GM12801 (cell line): ENCODE data around the gene SH3BGR.

Experiments
- CTCF ChIP-seq: IDR thresholded peaks from one replicate; pipeline ENCODE4 v1.5.1; 2011; ENCODE audit warnings: control low read depth; ENCODE audit not compliant: insufficient read length; ENCODE audit errors: extremely low read depth

The SH3BGR gene

DNA sequence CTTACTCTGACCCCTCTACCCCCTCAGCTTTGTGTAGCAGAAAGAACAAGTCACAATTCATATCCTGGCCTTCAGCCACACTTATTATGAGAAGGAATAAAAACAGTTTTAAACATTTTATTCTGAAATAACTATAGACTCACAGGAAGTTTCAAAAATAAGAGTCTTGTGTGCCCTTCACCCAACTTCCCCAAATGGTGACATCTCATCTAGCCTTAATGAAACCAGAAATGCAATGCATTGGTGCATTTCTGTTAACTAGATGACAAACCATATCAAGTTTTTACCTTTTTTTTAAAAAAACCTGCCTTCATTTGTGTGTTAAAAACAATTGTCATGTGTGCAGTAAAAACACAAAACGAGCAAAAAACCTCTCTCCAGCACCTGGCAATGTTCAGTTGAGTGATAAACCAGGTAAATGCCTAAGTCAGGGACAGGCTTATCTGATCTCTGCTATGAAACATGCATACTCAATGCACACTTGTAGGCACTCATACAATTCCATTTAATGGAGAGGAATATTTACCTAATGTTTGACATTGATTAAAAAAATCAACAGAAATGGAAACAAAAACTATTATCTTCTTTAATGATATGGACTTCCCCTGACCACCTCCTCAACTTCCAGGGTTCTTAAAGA is 51.5 kb downstream of the SH3BGR start:
- no peak for TF ChIP-seq CTCF

GRCh38 chr21:39504230-39504629 is 52.5 kb downstream of the SH3BGR start:
- TF ChIP-seq CTCF = no peak

- no peak for TF ChIP-seq CTCF
Observed at GRCh38 chr21:39510240-39510639, 58.5 kb downstream of the SH3BGR start.

DNA sequence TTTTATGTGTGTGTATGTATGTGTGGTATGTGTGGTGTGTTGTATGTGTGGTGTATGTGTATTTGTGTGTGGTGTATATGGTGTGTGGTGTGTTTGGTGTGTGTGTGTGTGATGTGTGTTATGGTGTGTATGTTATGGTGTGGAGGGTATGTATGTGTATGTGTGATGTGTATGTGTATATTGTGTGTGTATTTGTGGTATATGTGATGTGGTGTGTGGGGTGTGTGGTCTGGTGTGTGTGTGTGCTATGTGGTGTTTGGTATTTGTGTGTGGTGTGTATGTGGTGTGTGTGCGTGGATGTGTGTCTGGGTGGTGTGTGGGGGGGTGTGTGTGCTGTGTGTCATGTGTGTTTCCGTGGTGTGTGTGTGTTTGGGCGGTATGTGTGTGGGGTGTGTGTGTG is 59.3 kb downstream of the SH3BGR start:
- TF ChIP-seq CTCF = no peak

GRCh38 chr21:39513735-39514134 is 62.0 kb downstream of the SH3BGR start:
- no peak for TF ChIP-seq CTCF

- no peak for TF ChIP-seq CTCF
Observed at GRCh38 chr21:39515684-39516472, 64.1 kb downstream of the SH3BGR start.

- TF ChIP-seq CTCF = no peak
Observed at GRCh38 chr21:39518055-39518846, 66.5 kb downstream of the SH3BGR start.
